Activated gamma-delta T cell (primary cell): ENCODE measurements around the gene ABAT.
"Not testable (repeated sequence)": the region's sequence is repeated elsewhere in the genome, so short reads cannot be mapped to it uniquely, and the experiment has no call there.

Experiments used
- DNase-seq: peaks from one replicate; lab custom pipeline; 2025; lab: John Stamatoyannopoulos, UW

The ABAT gene

DNA sequence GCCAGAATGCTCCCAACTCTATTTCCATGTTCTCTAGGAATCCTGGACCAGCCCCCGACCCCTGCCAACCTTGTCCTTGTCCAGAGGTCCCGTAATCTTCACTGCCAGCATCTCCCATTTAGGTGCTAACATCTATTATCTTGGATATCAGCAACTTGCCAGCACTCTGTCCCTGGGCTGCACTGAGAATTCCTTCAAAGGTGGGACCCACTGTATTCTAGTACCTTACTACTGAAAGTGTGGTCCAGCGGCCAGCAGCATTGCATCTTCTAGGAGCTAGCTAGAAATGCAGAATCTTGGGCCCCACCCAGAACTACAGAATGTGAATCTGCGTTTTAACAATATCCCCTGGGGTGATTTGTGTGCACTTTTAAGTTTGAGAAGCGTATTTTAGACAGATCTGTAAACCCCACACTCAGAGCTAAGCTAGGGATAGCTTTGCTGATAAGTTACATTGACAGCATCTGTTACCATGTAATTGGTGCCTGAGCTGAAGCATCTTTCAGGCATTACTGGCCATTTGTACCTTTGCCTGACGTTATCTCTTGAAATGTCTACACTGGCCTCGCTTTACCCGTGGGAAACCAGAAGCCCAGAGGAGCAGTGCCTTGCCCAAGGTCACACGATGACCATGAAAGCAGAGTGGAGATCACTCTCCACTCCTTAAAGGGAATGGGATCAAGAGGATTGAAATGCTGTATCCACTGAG lies 8.3 kb downstream of the ABAT start:
- DNase-seq: no peak

DNA sequence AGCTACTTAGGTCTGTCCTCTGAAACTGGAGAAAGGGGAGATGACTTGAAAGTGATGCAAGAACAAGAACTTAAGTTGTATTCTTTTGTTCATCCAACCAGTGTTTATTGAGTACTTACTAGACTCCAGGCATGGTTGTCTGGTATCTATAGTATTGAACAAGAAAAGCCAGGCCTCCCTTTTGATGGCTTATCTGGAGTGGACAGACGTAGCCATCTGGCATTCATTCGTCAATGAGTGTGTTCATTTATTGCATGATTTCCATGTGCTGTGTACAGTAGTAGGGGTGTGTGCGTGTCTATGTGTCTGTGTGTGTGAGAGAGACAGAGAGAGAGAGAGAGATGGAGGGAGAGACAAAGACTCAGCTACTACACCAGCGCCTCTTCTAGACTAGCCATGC lies 9.2 kb downstream of the ABAT start:
- DNase-seq: no peak

DNA sequence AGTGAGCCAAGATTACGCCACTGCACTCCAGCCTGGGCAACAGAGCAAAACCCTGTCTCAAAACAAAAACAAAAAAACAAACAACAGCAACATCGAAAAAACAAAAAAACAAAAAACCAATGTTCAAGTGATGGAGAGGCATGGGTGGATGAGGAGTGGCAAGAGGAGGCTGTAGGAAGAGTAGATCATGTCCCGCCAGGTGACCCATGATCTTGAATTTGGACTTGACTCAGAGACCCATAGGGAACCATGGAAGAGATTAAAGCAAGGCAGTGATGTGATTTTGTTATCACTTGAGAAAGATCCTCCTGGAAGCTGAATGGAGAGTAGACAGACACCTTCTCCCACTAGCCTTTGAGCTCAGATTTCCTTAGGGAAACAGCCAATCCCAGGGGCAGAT lies 11.2 kb downstream of the ABAT start:
- DNase-seq: no peak

DNA sequence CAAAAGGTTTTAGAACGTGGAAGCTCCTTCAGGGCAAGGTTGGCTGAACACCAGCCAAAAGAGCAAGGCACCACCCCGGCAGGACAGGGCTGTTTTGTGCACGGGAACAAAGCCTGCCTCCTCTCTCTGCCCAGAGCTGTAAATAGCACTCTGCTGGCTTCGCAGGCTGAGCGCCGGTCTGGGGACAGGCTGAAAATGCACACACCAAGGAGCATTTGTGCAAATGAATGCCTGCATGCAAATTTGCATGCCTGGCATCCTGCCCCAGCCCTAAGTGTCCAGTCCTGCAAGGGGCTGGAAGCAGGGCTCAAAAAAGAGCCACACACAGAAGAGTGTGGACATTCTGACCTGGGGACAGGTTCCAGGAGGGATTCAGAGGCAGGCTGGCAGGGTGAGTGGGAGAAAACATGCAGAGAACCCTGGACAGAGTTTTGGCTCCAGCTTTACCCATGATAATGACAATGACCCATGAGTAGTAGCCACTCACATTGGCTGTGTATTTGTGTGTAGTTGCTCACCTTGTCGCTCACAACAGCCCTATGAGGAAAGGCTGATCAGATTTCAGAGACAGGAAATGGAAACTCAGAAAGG lies 11.7 kb downstream of the ABAT start:
- DNase-seq: no peak

DNA sequence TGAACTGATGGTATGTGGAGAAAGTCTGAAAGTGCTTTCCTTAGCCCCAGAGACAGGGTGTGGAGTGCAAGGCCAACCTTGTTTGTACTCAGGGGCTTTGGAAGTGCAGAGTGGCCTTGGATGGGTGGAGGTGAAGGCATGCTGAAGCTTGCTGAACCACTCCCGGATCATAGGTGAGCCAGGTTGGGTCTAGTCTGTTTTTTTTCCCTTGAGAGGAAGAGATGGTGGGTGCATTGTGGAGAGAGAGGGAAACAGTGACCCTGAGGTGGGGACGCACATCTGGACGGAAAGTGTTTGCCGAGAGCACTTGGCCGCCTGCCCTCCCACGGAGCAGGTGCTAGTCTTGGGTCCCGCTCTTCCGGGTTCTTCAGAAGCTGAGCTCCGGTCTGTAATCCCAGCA lies 12.5 kb downstream of the ABAT start:
- DNase-seq: no peak

DNA sequence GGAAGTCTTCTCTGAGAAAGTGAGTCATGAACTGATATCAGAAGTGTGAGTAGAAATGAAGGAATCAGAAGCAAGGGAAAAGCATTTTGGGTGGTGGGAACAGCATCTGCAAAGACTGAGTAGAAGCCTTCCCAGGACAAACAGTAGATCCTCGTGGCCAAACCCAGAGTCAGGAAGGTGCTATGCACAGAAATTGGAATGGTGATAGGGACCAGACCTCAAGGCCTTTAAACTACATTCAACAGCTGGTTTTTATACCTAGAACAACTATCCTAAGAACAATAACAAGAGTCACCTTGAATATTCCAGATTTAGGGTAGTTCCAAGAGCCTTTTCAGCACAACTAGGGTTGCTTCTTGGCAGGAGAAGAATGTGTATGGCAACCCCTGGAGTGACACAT lies 15.3 kb downstream of the ABAT start:
- DNase-seq: no peak

DNA sequence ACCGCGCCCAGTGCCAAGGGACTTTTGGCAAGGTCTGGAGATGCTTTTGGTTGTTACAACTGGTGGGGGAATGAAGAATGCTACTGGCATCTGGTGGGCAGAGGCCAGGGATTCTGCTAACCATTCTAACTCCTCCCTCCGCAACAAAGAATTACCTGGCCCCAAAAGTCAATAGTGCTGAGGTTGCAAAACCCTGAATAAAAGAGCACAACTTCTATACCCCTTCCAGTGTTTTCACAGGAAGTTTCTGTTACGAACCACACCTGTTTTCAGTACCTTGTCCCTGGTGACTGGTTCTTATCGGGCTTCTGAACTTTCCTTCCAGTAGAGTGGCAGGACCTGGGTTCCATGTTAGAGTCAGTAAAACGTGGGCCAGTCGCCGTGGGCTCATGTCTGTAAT lies 17.3 kb downstream of the ABAT start:
- no peak for DNase-seq

DNA sequence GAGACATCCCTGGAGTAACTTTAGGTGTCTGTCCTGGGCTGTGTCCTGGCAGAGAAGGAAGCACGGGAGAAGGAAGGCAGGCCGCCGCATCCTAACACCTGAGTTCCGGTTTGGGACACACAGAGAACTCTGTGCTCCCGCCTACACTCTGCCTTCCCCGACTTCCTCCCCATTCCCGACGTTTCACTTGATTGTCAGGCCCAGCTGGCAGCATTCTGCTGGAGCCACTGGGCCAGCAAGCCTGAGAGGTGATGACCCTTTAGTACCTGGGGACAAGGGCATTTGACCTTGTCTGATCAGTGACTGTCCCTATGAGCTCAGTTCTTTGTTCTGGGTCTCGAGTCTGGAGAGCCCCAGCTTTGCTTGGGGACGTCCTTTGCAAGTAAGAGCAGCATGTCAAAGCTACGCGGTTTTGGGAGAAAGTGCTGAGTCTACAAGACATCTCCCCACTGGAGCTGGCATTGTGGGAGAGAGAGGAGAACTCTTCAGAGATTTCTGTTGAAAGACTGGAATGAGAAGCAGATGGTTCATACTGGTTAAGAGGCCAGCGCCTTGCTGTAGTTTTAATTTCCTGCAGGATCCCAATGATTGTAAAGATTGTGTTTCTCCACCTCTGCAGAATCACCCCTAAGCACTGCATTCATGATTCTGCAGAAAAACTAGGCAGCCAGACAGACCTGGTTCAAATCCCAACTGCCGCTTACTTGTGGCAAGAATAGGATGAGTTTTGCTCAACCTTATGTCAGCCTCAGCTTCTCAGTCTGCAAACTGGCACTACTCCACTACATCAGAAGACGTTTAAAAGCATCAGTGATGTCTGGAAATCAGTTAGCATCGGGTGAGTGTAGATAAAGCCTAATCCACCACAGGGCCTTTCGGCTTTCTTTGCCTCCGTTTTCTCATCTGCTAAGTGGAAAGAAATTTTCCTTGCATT lies 20.6 kb downstream of the ABAT start:
- no peak for DNase-seq

DNA sequence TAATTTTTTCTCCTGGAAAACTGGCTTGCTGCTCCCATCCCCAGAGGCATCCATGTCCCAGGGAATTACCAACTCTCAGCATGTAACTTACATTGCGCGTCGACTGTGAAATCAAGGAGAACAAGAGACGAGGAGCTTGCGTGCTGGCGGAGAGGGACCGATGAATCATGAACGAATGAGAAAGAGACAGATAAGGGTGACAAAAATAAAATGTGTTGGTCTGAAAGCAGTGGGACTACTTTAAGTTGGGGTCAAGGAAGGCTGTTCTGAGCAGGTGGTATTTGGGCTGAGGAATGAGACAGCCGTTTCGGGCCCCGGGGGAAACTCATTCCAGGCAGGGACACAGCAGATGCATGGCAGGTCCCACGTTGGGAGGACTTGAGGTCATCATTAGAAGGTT lies 22.5 kb downstream of the ABAT start:
- no peak for DNase-seq

DNA sequence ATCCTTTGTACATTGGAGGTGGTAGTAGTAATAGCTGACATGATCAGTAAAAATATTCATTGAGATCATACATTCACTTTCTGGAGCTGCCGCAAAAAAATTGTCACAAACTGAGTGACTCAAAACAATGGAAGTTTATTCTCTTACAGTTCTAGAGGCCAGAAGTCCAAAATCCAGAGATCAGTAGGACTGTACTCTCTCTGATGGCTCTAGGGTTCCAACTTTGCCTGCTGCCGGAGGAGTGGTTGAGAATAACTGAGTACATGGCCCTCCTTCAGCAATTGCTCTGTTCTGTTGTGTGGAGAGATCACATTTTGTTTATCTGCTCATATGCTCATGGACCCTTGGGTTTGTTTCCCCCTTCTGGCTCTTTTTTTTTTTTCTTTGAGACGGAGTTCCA lies 23.5 kb downstream of the ABAT start:
- no peak for DNase-seq

DNA sequence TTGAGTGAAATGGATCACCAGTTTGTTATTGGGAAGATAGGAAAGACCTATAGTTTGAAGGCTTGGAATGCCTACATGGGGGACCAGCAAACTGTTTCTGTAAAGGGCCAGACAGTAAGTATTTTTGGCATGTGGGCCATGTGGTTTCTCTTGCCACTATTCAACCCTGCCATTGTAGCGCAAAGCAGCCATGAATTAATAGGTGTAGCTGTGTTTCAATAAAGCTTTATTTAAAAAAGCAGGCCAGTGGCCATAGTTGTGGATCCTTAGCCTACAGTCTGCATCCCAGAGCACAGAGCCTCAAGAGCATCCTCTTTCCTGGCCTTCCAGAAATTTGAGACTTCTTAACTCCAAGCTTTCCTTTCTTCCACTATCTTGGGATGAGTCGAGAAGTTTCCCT lies 29.3 kb downstream of the ABAT start:
- no peak for DNase-seq

DNA sequence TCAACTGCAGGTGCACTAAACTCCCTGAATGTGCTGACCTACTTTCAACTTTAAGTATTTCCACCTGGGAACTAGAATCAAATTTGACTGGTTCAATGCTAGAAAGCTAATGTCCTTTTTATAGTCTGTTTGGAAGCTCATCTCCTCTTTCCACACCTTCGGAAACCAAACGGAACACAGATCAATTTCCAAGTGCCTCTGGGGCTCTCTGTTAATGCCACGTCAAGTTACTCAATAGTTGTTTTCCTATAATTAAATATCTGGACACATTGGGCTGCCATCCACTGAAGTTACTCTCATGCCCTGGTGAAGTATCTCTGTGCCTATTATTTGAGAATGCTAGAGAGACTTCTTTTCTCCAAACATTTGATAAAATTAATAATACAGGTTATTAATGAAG lies 29.7 kb downstream of the ABAT start:
- DNase-seq: no peak

DNA sequence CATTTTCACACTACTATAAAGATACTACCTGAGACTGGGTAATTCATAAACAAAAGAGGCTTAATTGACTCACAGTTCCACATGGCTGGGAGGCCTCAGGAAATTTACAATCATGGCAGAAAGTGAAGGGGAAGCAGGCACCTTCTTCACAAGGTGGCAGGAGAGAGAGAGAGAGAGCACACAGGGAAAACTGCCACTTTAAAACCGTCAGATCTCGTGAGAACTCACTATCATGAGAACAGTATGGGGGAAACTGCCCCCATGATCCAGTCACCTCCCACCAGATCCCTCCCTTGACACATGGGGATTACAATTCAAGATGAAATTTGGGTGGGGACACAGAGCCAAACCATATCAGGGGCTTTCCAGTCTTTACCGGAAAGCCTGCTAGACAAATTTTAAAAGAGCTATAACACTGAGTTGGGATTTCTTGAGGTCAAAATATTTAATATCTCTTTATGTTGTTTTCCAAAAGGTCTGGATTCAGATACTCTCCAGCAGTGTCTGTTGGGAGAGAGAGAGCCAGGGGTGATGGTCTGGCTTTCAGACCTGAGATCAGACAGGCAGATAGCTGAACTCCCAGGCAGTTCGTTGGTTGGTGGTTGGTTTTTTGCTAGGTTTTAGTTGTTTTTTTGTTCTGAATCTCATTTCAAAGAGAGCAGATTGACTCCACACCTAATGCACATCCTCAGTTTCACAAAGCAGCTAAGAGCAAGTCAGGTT lies 30.8 kb downstream of the ABAT start:
- DNase-seq: not testable (repeated sequence)

DNA sequence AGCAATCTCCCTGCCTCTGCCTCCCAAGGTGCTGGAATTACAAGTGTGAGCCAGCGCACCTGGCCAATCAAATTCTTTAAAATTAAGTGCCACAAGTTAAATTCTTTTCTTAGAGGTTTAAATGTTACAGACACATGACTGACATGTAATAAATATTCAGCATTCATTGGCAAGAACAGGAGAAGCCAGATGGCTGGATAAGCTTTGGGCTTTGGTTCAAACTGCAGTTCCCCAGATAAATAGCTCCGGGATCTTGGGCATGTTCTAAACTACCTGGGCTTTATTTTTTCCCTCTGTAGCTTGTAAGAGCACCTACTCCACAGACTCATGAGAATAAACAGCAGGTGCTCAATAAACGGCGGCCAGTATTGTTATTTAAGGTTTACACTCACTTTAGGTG lies 34.1 kb downstream of the ABAT start:
- no peak for DNase-seq

DNA sequence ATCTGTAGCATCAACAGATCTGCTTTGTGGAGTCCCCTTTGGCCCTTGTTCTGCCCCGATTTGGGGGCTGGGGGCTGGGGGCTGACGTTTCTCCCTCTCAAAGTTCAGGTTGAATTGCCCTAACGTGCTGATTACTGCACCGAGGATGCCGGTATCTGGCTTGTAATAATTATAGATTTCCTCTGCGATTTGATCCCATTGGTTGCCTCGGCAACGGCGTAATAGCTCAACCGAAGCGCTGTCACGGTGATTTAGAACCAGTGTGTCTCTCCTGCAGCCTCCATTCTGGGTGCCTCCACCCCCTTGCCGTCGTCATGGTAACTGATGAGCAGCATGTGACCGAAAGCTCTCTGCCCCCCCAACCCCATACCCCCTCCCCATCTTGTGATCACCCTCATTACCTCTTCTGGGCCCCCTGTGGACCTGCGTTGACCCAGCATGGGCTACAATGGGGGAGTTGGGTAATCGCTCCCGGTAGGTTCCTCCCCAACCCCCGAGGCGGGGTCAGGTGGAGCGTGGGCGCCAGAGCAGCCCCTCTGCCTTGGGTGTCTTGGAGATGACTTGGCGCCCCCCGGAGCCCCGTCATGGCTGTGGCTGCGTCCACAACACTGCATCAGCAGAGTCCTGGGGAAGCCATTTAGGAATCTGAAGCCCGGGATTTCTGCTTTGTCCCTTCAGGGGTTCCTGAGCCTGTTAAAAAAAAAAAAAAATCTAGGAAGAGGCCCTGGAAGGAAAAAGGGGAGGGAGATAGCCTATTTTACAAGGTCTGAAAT lies 38.4 kb downstream of the ABAT start:
- no peak for DNase-seq

DNA sequence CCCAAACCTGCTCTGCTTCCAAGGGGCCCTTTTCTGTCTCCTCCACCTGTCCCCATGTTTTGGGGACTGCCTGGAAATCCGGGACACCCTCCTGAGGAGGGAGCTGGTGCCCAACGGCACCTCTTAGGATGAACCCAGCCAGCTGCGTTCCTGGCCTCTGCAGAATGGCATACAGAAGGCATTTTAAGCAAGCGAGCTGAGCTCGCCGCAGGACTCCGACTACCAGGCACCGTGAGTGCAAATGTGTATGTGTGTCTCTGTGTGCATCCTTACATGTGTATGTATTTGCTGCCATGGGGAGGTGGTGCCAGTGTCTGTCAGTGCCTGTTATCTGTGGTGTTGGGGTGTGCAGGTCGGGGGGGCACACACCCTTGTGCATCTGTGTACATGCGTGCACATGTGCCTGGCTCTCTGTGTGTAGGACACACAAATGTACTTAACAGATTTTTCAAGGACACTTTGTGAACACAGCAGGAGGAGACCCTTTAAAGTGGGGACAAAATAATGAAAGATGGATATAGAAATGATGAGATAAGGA lies 39.3 kb downstream of the ABAT start:
- DNase-seq: no peak

DNA sequence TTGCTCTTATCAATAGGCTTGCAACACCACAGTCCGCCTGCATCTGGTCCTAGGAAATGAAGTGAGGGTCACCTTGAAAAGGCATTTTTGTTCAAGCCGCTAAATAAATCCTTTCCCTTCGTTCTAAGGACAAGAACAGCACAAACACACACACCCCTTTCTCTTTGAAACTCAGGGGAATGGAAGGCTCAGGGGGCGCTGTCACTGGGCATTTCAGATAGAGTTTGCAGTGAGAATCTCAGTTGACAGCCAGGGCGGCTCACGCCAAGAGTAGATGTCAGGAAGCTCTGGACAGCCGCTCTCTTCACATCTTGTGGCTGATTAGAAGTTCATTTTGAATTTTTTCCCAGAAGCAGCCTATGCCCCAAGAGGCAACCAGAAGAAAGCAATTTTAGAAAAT lies 39.8 kb downstream of the ABAT start:
- no peak for DNase-seq

DNA sequence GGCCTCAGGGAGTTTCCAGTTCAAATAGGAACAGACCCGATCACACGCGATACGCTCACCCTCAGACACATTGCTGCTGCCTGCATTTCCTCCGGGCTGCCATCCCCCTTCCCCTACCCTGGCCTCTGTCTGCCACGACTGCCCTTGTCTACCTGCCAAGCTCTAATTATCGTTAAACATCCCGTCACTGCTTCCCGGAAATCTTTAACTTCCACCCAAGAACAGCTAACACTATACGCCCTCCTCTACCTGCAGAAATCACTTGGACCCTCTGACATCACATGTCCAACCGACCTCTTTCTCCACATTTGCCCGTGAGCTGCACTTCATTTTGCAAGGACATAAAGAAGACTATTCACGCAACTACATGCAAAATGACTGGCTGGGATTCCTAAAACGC lies 40.4 kb downstream of the ABAT start:
- DNase-seq: no peak

DNA sequence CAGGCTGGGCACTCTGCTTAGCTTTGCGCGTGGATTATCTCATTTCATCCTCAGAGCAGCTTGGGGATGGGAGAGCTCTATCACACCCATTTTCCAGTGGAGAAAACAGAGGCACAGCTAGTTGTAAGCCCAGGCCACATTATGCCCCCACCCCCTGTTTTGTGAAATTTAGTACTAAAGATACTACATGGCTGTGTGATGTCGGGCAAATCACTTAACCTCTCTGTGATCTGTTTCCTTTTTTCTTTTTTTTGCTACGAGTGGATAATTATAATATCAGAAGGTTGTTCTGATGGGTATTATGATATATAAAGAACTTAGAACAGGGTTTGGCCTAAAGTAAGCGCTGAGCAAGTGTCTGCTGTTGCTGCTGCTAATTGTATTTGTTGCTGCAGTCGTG lies 41.6 kb downstream of the ABAT start:
- no peak for DNase-seq

DNA sequence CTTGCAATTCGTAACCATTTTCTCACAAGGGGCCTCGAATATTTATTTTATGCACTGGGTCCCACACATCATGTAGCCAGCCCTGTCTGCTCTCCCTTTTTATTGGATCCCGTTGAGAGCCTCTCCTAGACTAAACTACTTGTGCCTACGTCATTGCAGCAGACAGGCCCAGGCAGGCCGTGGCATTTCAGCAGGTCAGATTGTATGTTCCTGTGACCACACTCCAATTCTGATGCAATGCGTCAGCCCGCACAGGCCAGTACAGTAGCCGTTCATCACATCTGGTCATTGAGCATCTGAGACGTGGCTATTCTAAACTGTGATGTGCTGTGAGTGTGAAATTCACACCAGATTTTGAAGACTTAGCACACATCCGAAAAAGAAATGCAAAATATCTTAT lies 42.2 kb downstream of the ABAT start:
- no peak for DNase-seq

DNA sequence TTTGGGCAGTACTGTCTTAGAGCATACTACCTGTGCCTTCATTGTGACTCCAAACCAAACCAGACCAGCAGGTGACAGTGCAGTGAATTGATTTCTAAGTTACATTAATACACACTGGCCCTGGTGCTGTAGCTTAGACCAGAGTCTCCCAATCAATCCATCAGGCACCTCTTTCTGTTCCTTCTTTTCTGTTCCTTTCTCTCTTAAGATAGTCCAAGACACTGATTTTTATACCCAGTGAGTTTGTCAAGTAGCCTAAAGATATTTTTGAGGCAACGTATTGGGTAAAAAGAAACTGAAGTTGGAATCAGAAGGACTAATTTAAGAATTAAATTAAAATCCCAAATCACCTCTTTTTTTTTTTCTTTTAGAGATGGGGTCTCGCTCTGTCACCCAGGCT lies 43.1 kb downstream of the ABAT start:
- DNase-seq: no peak
